ENCODE data around the gene PCDHGA5.

DNA sequence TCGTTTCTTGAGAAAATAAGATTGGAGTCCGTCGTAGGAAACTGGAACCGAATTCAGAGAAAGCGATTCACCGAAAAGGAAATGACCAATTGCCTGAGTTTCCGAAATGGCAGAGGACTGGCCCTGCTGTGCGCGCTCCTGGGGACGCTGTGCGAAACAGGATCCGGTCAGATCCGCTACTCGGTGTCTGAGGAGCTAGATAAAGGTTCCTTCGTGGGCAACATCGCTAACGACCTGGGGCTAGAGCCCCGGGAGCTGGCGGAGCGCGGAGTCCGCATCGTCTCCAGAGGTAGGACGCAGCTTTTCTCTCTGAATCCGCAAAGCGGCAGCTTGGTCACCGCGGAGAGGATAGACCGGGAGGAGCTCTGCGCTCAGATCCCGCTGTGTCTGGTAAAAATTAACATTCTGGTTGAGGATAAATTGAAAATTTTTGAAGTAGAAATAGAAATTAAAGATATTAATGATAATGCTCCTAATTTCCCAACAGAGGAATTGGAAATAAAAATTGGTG is 20.0 kb upstream of the PCDHGA5 start:
- TF ChIP-seq EZH2 (IDR thresholded peaks at IDR 0.05) = no peak
- TF ChIP-seq POLR2AphosphoS5 (IDR thresholded peaks at IDR 0.05; ENCODE audit: borderline replicate concordance, low read depth, low read length) = no peak

Data from SK-N-MC (cell line).